ENCODE measurements around the gene DHX8.

- TF ChIP-seq POLR2A (IDR thresholded peaks at IDR 0.05; ENCODE audit: low read depth, low read length) (no peak), TAF1 (IDR thresholded peaks at IDR 0.05; ENCODE audit: borderline replicate concordance, low read depth, low read length) (no peak)
These were observed 18.7 kb upstream of the DHX8 start for GRCh38 chr17:43465049-43465448.
